HG03342 (cell line): Measurements from ENCODE around the gene SOX6.

Source experiments
- ATAC-seq: cut with Tn5 transposase; IDR thresholded peaks from one replicate; pipeline ENCODE4 v1.9.1; 2021; ENCODE audit warnings: mild to moderate bottlenecking, moderate library complexity; ENCODE audit not compliant: unreplicated experiment

The SOX6 gene

DNA sequence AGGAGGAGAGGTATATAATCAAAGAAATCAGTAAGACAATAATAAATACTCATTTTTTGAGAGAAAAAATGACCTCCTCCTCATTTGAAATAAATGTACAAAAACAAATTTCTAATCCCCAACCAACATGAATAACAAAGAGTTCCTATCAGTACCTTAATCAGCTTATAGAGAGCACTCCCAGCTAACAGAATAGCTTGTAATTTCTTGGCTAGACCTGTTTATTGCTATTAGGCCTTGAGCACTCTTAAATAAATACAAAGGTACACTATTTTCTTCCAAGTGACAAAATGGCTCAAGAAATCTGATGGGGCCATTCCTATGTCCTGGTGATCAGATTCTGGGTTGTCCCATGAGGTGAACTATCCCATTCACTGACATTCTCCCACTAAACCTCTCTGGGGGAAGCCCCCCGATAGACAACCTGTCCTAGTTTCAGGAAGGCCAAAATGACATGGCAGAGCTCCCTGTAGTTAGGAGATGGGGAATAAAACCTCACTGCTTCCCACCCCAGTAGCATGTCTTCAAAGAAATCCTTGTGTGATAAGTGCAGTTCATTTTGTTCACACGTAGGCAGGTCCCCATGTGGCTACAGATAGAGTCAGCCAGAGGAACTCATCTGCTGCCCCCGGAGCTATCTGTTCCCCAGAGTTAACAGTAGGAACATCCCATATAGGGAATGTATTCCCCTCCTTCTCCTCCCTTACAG, 385.7 kb downstream of the SOX6 start:
- no peak for ATAC-seq

DNA sequence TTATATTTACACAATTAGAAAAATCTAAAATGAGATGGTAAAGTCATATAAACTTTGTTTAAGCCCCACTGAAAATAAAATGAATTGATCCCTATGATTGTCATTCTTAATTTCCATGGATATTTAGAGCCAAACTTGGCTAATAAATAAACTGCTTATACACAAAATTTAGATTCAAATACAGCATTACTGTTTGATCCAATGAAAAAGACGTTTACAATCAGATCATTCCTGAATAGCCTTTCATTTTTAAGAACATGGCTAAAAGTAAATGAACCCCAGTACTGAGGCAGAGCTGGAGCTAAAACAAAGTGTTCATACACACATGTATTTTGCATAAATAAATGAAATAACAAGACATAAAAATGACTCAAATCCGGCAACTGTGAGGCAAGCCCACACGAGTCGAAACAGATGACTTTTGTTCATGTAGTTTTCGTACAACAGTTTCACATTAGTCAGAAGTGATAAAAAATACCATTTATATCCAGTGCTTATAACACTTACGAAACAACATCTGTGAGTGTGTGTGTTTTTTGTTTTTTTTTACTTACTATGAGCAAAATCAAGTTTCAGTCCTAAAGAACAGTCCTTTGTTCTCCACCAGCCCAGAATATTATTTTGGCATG, 386.5 kb downstream of the SOX6 start:
- ATAC-seq = peak; percentile 59

DNA sequence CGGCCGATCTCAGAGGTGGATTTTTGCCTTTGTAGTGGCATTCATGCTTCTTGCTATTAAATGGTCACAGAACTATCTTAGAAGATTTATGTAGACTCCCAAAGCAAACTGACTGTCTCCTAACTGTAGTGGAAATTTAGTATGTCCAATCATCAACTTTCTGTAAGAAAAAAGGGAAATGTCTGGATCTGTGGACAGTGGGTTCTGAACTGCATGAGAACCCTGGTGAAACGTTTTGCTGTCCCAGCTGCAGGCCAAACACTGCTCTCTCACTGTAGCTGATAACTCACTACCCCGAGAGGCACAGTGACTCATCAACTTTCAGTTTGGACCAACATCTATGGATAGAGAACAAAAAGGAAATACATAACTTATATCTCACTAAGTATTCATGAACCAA, 387.1 kb downstream of the SOX6 start:
- peak; percentile 65 for ATAC-seq

DNA sequence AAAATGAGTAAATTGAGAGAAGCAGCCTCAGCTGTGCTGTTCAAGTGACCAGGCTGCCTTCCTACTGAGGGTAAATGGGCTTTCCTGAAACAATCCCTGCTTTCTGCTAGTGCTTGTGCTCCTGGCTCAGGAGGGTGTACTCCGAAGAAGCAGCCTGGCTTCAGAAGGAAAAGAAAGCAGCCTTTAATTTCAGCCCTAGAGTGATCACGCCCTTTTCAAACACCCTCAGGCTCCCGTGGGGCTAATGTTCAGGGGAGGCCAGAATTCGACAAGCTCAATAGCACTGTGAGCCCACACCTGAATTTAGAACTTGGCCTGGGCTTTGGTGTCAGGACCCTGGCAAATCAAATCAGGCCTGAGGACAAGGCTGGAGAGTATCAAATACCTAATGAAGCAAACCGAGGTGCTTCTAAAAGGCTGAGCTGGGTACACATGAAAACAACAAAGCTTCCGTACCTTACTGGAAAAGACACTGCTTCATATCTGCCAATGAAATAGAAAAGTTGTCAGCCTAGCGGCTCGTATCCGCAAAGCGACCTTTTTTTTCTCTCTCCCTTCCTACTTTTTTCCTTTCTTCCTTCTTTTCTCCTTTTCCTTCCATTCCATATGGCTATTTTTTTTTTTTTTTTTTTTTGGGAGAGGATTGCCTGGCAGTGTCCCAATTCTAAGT, 387.8 kb downstream of the SOX6 start:
- ATAC-seq = no peak

DNA sequence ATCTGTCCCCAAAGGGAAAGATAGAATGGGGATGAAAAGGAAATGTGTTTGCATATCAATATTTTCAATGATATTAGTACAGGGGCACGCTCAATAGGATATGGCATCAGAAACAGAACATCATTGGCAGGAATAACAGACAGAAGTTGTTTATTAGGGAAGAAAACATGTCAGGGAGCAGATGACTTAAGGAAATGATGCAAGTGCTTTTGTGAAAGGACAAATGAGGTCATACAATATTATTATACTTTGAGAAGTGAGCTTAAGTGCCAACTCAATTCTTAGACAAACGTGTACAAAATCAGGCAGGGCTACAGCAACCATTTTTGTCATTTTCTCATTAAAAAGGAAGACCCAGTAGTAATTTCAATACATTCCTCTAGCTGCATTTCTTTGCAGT, 388.4 kb downstream of the SOX6 start:
- no peak for ATAC-seq

DNA sequence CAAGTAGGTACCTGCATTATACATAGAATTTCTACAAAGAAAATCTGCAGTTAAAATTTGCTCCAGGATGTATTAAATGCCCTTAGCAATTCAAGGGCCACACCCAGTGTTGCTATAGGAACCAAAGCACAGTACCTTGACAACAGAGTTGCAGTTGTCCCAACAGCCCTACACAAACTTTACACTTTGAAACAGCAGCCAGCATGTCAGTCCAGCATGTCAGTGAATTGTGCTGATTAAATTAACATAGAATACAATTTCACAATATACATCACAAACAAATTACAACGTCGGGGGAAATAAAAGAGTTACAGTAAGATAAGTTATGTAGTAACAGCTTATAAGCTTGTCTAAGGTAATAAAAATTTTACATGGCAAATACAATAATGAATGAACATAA, 389.2 kb downstream of the SOX6 start:
- ATAC-seq = peak; percentile 30

DNA sequence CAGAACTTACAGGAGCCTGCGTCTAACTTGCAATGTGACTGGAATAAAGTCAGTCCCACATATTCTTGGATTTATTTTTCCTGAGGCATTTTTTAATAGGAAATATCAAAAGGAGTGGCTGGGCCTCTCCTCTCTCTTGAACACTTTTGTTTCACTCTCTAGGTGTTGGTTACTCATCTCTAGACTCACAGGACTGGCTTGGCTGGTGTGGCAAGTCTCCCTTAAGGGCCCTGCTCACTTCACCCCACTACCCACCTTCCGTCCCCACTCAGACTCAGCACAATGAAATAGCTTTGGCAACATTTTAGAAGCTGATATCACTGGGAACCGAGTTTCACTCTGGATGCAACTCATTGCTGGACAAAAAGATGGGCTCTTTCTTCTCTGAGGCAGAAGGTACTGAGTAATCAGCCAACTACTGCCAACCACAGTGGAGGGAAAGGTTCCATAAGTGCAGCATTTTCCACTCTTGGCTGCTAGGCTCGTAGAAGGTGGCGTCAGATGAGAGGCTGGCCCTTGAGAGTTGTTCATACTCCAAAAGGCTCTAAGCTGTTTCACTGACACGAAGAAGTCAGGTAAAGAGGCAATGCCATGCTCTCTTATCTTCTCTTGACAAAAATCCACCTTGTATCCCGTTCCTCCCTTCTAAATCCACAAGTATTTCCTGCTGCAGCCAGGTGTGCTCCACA, 390.6 kb downstream of the SOX6 start:
- ATAC-seq = no peak

DNA sequence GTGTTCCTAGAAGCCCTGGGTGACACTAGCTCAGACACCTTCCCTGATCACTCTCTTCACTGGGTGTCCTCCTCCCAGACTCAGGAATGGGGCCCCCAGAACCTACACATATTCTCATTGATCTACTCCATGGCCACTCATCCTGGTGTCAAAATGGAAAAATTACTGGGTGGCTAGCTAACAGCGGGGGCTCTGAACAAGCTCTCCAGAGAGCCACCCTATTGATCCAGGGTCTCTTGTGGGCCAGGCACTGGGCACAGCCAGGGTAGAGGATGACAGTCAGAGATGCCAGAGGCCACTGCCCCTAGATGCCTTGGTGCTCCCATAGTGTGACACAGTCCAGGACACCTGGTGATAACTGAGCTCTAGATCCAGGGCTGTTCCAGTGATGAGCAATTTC, 393.1 kb downstream of the SOX6 start:
- no peak for ATAC-seq

DNA sequence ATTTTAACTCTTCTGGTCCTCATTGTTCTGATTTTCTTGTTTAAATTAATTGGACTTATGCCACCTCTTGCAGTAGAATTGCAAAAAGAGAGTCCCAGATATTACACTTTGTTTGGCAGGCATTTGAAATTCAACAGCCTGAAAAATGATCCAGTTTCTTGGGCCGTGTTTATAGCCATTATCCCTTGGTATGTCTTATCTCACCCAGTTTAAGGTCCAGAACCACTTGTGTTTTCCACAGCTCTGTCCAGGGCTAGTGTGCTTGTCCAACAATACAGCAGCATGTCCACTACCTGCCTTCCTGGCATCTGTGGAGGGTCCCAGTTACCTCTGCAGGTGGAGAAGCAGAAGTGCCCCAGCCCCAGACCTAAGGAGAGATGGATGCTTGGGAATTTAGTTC, 397.4 kb downstream of the SOX6 start:
- no peak for ATAC-seq

DNA sequence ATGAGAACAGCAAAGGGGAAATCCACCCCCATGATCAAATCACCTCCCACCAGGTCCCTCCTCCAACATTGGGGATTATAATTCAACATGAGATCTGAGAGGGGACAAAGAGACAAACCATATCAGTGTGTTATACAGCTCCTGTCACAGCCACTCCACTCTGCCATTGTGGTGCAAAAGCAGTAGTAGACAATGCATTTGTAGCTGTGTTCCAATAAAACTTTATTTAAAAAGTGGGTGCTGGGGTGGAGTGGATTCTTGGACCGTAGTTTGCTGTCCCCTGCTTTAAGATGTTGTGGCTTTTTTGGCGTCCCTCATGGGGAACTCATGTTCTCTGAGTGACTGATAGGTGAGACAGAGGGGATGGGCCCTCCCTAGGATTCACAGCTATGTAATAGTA, 399.1 kb downstream of the SOX6 start:
- ATAC-seq = no peak

DNA sequence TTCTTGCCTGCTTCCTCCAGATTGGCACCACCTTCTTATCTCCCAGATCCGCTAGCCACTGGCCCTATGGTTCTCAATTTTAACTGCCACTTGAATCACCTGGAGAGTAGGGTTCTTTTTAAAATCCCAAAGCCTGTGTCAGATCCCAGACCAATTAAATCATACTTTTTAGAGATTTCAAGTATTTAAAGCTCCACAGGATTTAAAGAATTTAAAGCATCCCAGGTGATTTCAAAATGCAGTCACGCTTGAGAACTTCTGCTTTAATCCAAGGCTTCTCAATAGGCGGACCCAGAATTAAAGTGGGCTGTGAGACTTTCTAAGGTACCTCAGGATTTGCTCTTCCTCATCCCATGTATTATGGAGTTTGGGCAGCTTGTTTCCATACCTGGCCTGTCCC, 400.0 kb downstream of the SOX6 start:
- ATAC-seq = no peak

DNA sequence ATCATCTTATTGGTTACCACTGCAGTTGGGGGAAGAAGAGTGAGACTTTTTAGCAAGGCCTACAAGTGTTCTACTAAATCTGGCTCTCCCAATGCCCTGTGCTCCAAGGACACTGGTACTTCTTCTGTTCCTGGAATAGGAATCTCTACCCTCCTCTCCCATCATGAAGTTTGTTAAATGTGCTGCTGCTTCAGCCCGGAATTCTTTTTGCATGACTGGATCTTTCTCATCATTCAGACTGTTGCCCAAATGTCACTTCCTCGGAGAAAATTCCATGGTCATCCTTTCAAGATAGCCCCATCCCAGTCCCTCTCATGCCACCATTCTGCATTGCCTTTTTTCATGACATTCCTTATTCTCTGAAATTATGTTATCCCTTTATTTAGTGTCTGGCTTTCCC, 400.8 kb downstream of the SOX6 start:
- ATAC-seq = no peak

DNA sequence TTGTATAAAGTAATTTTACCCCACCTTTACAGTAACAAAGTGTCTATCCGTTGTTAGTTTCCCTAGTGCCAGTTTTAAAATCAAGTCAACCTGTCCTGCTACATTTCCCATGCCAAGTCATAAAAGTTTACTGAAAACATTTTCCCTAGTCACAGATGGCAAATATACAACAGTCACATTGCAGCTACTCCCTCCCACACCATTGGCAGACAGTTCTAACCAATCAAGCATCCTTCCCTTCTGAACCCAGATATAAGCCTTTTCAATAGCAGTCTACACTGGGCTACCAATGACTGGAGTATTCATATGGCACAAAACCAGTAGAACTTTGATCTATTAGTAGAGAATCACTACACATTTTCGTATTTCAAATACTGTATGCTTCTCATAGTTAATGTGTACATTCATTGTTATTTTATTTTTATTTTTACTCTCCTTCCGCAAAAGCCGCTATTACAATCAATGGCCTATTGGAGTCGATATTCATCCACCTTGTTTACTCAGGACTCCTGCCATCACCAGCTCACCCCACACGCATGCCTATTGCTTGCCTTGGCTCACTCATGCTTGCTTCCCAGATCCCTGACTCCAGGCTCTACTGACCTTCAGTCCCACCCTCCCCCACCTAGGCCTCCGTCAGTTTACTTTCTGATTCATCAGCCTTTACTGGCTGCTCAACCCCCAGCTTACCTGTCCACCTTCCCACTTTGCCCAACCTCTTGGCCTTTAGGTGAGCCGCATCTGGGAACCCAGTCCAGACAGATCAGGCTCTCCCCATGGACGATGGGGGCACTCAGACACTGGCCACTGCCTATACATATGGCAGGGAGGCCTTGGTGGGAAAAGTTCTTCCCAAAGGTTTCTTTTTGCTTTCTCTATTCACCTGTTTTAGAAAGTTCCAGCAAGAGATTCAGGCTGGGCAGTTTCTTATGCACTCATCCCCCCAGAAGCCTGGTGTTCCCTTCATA, 408.4 kb downstream of the SOX6 start:
- no peak for ATAC-seq

DNA sequence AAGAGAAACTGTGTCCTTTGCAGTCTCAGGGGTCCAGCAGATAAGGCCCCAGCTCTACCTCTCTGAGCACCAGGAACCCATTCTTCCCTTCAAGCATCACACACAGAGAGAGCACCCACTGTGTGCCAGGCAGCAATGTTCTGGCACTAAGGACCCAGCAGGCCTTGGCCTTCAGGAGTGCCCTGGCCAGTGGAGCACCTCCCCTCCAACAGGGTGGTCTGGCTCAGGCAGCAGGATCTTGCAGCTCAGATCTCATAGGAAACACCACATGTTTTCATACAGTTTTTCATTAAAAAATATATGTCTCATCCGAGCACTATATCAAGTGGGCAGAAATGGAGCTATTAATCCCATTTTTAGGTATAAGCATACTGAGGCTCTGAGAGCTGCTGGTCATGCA, 410.6 kb downstream of the SOX6 start:
- no peak for ATAC-seq

DNA sequence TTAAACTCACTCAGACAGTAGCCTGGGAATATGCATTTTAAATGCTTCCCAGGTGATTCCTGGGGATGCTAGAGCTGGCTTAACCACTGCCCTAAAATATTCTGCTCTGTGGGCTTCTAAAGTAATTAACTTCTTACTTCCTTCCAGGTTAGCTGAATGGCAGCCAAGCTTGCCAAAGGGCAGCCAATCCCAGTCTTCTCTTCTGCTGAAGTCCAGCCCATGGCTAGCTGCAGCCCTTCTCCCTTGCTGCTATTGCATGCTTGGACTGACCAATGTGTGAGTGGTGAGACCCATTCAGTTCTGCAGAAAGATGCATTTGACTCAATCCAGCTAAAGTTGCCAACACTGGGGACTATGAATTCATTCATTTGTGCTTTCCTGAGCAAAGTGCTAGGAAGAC, 411.9 kb downstream of the SOX6 start:
- no peak for ATAC-seq

DNA sequence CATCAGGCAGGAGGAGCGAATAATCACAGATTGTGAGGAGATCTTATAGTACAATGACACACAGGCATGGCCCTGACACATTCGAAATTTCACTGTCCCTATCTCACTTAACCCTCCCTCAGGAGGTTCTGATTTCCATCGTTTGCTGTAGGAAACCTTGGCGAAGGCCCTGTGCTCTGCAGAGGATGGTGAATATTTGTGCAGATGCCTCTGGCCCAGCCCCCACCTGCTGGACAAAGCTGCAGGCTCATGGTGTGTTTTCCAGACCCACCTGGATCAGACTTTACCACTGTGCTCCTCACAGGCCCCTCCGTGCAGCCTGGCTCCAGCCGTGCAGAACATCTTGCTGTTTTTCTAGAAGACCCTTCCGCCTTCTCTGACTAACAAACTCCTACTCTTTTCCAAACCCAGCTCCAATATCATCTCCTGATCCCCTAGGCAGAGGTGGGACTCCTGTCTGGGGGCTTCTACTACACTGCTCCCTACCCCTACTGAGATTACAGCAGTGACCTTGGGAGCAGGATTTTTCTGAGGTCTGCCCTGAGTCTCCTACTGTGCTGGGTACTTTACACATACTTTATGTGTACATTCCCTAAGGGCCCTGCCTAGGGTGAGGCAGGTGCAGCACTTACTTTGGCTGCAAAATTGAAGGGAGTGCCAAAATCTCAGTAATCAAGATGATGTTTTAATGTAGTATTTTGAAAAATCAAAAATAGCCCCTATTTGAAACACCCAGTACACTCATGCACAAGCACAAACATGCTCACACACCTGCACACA, 412.7 kb downstream of the SOX6 start:
- ATAC-seq = no peak

DNA sequence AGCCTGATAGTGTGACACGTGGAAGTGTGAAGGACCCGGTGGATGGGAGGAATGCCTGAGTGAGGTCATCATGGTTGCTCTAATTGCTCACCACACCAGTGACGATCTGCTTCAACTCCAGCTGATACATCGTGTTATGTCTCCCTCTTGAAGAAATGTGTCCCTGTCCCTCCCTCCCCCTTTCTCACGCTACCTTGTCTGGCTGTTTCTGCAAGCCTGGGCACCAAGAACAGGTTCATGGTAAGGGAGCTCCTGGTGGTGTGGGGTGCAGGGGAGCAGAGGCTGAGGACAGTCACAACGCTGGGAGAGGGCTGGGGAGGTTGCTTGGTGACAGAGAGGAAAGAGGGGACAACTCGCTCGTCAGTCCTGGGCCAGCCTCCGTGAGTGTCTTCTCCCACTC, 413.4 kb downstream of the SOX6 start:
- ATAC-seq = no peak

DNA sequence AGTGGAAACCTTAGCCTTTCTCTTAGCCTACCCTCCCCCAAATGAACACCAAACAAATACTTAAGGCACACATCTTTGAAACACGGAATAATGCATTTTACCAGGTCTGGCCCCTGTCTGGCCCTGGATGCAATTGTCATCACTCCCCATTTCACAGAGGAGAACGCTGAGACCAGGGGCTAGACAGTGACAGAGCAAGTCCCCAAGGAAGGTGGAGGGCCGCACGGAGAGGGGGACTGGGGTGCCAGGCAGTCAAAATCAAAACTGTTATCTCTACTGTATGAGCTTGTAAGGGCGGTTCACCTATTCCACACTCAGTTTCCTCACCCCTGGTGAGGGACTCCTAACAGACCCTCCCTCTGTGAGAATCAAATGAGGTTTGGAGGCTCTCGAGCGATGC, 414.2 kb downstream of the SOX6 start:
- no peak for ATAC-seq

DNA sequence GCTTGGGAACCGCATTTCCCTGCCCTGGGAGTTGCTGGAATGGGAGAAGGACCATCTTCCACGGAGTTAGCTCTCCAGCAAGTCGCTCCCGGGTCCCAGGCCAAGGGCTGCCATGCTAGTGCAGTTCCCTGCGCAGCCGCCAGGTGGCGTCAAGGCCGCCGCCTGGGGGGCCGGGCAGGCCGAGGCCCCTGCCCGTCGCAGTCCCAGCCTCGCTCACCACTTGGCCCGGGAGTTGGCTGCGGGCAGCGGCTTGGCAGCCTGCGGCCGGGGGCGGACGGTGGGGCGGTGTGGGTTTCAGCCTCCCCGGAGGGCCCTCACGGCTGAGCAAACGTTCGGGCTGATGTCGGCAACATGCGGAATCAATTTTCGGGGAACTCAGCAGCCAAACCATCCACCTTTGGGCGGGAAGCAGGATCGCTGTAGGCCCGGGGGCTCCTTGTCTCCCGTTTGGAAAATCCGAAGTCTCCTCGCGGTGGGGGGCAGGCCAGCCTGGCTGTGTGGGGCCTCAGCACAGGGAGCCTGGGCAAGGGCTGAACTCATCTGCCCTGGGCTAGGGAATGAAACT, 415.1 kb downstream of the SOX6 start:
- peak; percentile 59 for ATAC-seq
